Body of pancreas (tissue), 4 donors: ENCODE measurements around the gene FAM149A.
A peak's percentile ranks its signal among the peaks of the same experiment; 100 is the strongest.

Experiments
- POLR2A ChIP-seq, 3 donors: fragments of 450-650 bp; IDR thresholded peaks; one replicate each; pipeline ENCODE4 v1.6.1; 2016; ENCODE audit warnings: antibody characterized with exemption in 3 of 3, mild to moderate bottlenecking in 2 of 3
- TF ChIP-seq, protein P1 (sequence below), 7 experiments: fragments of 450-650 bp in 4 of 7; fragments of 200-600 bp in 3 of 7; sonication (generic) in 3 of 7; IDR thresholded peaks; one replicate each; pipeline ENCODE4 v1.5.1; 2016 to 2019; ENCODE audit warnings: antibody characterized with exemption in 7 of 7

DNA sequence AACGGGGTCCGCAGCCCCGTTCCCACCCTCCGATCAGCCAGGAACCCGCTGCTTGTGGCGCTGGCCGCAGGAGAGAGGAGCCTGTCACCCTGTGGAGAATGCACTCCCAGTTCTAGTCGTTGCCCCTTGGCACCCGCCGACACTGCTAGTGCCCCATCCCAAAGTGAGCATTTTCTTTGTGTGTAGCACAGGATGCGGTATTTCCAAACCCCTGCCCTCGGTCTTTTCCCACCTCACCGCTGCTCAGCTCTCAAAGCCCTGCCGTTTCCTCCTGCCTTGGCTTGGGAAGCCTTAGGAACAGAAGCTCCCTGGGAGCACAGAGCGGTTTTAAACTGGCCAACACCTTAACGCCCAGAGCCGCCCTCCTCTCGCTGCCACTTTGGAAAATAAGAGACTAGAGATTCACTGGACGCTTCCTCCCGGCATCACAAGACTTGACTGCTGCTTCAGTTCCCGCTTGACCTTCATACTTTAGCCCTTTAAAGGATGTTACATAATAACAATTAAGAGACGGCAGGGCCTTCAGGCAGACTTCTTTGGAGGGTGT lies 87.6 kb downstream of the FAM149A start:
- TF ChIP-seq, protein P1, sequence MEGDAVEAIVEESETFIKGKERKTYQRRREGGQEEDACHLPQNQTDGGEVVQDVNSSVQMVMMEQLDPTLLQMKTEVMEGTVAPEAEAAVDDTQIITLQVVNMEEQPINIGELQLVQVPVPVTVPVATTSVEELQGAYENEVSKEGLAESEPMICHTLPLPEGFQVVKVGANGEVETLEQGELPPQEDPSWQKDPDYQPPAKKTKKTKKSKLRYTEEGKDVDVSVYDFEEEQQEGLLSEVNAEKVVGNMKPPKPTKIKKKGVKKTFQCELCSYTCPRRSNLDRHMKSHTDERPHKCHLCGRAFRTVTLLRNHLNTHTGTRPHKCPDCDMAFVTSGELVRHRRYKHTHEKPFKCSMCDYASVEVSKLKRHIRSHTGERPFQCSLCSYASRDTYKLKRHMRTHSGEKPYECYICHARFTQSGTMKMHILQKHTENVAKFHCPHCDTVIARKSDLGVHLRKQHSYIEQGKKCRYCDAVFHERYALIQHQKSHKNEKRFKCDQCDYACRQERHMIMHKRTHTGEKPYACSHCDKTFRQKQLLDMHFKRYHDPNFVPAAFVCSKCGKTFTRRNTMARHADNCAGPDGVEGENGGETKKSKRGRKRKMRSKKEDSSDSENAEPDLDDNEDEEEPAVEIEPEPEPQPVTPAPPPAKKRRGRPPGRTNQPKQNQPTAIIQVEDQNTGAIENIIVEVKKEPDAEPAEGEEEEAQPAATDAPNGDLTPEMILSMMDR (IDR thresholded peaks at IDR 0.05), result no peak
- TF ChIP-seq POLR2A (IDR thresholded peaks at IDR 0.05), result peak in 1 of 3 donors; percentile 23
